Measurements from ENCODE around the gene NEU4.

NEU4 gene

GRCh38 chr2:241835611-241836010 lies 26.6 kb downstream of the NEU4 start:
- ATAC-seq, result no peak
- no peak for DNase-seq

- no peak for DNase-seq
Measured at GRCh38 chr2:241836292-241836691, 27.3 kb downstream of the NEU4 start.

GRCh38 chr2:241837197-241837965 lies 28.4 kb downstream of the NEU4 start:
- ATAC-seq, result no peak
- no peak for DNase-seq

More at GRCh38 chr2:241836292-241836691, 27.3 kb downstream of the NEU4 start:
- no peak for ATAC-seq

GRCh38 chr2:241841181-241842066 lies 32.4 kb downstream of the NEU4 start:
- ATAC-seq, result no peak
- DNase-seq, result no peak

- DNase-seq, result no peak
- ATAC-seq, result no peak
Measured at GRCh38 chr2:241842067-241842415, 33.0 kb downstream of the NEU4 start.

GRCh38 chr2:241842620-241843211 lies 33.7 kb downstream of the NEU4 start:
- ATAC-seq (peak; percentile 30), DNase-seq (peak; percentile 74)

GRCh38 chr2:241843321-241844065 lies 34.5 kb downstream of the NEU4 start:
- ATAC-seq, result no peak
- no peak for DNase-seq

- ATAC-seq (peak; percentile 90), DNase-seq (peak; percentile 94)
Measured at GRCh38 chr2:241844066-241844728, 35.2 kb downstream of the NEU4 start.

- DNase-seq, result no peak
- no peak for ATAC-seq
Measured at GRCh38 chr2:241844831-241845578, 36.0 kb downstream of the NEU4 start.

- no peak for ATAC-seq
- DNase-seq, result no peak
Measured at GRCh38 chr2:241846406-241846805, 37.4 kb downstream of the NEU4 start.

GRCh38 chr2:241848761-241849615 lies 40.0 kb downstream of the NEU4 start:
- no peak for ATAC-seq
- DNase-seq, result no peak

- ATAC-seq (no peak), DNase-seq (no peak)
Measured at GRCh38 chr2:241849616-241850543, 40.9 kb downstream of the NEU4 start.

- ATAC-seq (no peak), DNase-seq (no peak)
Measured at GRCh38 chr2:241850544-241851324, 41.7 kb downstream of the NEU4 start.

- DNase-seq (no peak), ATAC-seq (no peak)
Measured at GRCh38 chr2:241851325-241852115, 42.5 kb downstream of the NEU4 start.

GRCh38 chr2:241852116-241852980 lies 43.4 kb downstream of the NEU4 start:
- ATAC-seq (no peak), DNase-seq (no peak)

- ATAC-seq, result no peak
- no peak for DNase-seq
Measured at GRCh38 chr2:241852981-241853631, 44.1 kb downstream of the NEU4 start.
